ACC112 (cell line): ENCODE results near the gene MRPS2.

Experiments used
- H2AFZ ChIP-seq: fragments of 200-600 bp; sonication (generic); one replicate; pipeline ENCODE4 v1.6.0; 2017; ENCODE audit warnings: antibody characterized with exemption, low read length; ENCODE audit not compliant: unreplicated experiment
- H3K27ac ChIP-seq: fragments of 200-600 bp; sonication (generic); 2 replicates; pipeline ENCODE4 v1.5.1; 2014; ENCODE audit warnings: low read depth, mild to moderate bottlenecking, antibody characterized with exemption, low read length, moderate library complexity
- H3K27me3 ChIP-seq: fragments of 200-600 bp; sonication (generic); 2 replicates; pipeline ENCODE4 v1.6.1; 2014; ENCODE audit warnings: mild to moderate bottlenecking, antibody characterized with exemption, low read length, moderate library complexity, mixed read lengths; ENCODE audit not compliant: insufficient read depth
- H3K36me3 ChIP-seq: fragments of 200-600 bp; sonication (generic); 2 replicates; pipeline ENCODE4 v1.6.1; 2016; ENCODE audit warnings: mild to moderate bottlenecking, antibody characterized with exemption, low read length, moderate library complexity, mixed read lengths; ENCODE audit not compliant: insufficient read depth
- H3K4me1 ChIP-seq: fragments of 200-600 bp; sonication (generic); one replicate; pipeline ENCODE4 v1.6.1; 2016; ENCODE audit warnings: low read length, mixed read lengths; ENCODE audit not compliant: insufficient read depth, unreplicated experiment, control insufficient read depth
- H3K4me3 ChIP-seq: fragments of 200-600 bp; sonication (generic); 2 replicates; pipeline ENCODE4 v1.5.1; 2014; ENCODE audit warnings: mild to moderate bottlenecking, low read depth, low read length
- H3K79me2 ChIP-seq: fragments of 200-600 bp; sonication (generic); one replicate; pipeline ENCODE4 v1.6.0; 2016; ENCODE audit warnings: low read length; ENCODE audit not compliant: control insufficient read depth, unreplicated experiment, insufficient read depth

MRPS2 gene

DNA sequence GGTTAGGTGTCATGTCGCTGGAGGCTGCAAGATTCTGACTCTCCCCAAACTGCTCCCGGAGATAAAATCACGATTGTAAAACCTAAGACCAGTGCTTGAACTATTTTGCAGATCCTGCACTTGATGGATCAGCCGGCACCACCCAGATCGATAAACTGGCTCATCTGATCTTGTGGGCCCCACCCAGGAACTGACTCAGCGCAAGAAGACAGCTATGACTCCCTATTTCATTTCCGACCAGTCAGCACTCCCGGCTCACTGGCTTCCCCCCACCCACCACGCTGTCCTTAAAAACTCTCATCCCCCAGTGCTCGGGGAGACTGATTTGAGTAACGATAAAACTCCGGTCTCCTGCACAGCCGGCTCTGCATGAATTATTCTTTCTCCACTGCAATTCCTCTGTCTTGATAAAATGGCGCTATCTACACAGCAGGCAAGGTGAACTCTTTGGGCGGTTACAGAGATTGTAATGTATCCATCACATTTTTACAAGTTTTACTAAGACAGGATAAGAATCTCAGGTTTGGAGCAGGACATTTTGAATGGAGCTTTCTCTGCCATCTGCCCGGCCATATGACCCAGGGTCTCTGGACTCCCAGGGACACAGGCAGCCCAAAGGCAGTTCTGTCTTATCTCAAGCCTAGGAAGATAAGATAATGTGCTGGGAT lies 31.5 kb upstream of the MRPS2 start:
- H3K4me1 ChIP-seq = peaks cover 11% of the 10 kb centered on the region
- peak overlapping the region; percentile 40; the same call in 1 of the 2 replicates for H3K4me3 ChIP-seq
- H3K36me3 ChIP-seq = no peaks in the 10 kb centered on the region
- no peaks in the 10 kb centered on the region for H3K27me3 ChIP-seq
- no peak overlapping the region for H2AFZ ChIP-seq
- H3K79me2 ChIP-seq = no peaks in the 10 kb centered on the region
- H3K27ac ChIP-seq = no peak overlapping the region

DNA sequence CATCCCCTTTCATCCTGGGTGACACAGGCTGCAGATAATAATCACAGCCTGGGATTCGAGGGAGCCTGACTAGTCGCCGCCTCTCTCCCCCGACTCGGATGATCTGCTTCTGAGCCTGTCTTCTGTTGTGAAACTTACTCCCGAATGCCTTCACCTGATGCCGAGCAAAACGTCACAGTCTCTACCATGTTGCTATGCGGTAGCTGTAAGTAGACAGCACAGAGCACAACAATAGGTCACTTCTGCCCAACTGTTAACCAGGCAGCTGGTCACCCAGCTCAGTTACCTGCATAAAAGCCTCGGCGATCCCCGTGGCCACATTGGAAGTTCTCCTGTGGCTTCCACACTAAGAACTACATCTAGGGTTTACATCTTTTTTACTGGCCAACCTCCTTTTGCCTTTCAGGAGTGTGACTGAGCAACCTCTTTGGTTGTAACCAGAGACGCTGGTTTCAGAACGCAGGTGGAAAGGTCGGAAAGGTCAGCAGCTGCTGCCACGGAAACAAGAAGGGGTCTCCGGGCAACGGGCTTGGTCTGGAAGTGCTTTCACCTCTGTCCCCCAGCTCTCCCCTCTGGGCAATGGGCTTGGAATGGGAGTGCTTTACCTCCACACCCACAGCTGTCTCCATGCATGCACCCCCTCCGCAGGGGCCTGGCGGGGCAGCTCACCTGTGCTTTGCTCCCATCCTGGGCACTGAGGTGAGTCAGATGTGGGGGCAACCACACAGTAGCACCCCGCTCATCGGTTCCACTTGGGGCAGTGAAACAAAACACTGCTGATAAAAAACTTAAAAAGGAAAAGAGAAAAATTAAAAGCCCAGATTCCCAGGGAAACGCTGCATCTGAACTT lies 28.5 kb upstream of the MRPS2 start:
- H3K4me3 ChIP-seq = no peak overlapping the region
- no peaks in the 10 kb centered on the region for H3K79me2 ChIP-seq
- H3K27ac ChIP-seq = no peak overlapping the region
- no peaks in the 10 kb centered on the region for H3K36me3 ChIP-seq
- no peaks in the 10 kb centered on the region for H3K27me3 ChIP-seq
- H3K4me1 ChIP-seq = peaks cover 11% of the 10 kb centered on the region
- H2AFZ ChIP-seq = no peak overlapping the region

DNA sequence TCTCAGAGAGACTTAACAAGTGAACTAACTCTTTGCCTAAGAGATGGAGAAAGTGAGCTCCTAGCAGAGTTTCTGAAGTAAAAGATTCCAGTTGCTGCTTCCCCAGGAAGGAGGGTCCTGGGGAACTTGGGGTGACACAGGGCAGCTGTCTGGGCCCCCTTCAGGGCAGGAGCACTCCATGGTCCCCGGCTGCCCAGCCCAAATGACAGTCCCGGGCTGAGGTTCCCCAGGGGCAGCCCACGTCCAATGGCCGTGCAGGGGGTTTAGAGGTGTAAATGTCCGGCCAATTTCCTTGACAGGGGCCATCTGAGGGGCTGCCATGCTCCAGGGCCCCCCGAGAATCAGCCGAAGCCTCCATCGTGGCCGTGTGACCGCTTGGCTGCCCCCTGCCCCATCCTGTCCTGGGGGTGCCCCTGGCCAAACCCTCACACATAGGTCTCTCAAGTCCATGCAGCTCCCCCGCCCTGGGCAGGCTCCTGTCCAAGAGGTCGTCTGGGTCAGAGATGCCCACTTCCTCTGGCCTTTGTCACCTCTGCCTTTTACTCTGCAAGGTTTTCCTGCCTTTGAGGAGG lies 26.4 kb upstream of the MRPS2 start:
- Histone ChIP-seq H3K27me3 (no peaks in the 10 kb centered on the region), H3K36me3 (no peaks in the 10 kb centered on the region), H3K79me2 (peaks cover 3% of the 10 kb centered on the region)

DNA sequence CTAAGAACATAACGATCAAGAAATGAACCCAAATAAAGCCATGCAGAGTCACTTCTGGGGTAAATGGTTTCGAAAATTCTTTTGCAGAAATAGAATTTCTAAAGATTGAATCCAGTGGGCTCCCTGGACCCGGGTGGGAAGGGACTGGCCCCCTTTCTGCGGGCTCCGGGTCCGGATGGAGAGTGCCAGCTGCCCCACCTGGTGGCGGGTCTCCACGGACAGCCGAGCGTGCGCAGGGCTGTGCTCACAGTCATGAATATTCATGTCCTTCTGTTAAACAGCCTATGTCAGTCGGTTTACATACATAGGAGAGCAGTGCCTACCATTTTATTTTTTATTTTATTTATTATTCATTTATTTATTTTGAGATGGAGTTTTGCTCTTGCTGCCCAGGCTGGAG lies 25.6 kb upstream of the MRPS2 start:
- Histone ChIP-seq H3K36me3 (no peaks in the 10 kb centered on the region), H3K4me3 (no peak overlapping the region), H3K27ac (no peak overlapping the region), H3K27me3 (no peaks in the 10 kb centered on the region), H2AFZ (no peak overlapping the region), H3K79me2 (peaks cover 3% of the 10 kb centered on the region), H3K4me1 (no peaks in the 10 kb centered on the region)

More for the DNA sequence above, 26.4 kb upstream of the MRPS2 start:
- H3K4me3 ChIP-seq = no peak overlapping the region
- peaks cover 5% of the 10 kb centered on the region for H3K4me1 ChIP-seq
- H3K27ac ChIP-seq = no peak overlapping the region
- H2AFZ ChIP-seq = no peak overlapping the region

DNA sequence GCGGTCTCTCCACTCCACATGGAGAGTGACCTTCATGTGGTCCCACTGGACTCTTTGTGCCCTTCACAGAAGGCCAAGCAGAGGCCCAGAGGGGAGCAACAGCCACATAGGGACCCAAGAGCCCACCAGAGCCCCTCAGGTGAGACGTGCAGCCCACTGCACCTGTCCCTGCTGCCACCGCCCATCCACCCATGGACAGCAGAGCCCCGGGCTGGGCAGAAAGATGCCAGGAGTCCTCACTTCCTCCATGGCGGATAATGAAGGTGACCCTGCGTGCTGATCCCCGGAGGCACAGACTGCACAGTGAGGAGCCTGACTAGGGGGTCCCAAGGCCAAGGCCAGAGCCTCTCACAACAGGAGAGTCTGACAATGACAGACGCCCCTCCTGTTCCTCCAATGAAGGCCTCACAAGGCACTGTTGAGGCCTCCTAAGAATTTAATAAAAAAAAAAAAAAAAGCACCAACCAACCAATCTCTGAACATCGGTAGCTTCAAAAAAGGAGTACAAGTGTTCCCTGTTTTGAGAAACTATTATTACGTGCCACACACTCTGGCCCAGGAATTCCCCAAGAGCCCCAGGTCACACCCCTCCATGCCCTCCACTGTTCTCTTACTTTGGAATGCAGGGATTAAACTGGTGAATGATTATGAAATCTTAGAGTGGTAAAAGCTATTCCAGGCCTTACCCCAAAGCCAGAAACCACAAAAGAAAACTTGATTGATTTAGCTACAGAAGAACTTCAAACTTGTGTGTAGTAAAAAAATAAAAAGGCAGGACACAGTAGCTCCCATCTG lies 23.7 kb upstream of the MRPS2 start:
- Histone ChIP-seq H3K36me3 (no peaks in the 10 kb centered on the region), H3K79me2 (peaks cover 3% of the 10 kb centered on the region), H2AFZ (no peak overlapping the region), H3K27ac (no peak overlapping the region), H3K4me3 (no peak overlapping the region), H3K4me1 (peaks cover 4% of the 10 kb centered on the region), H3K27me3 (no peaks in the 10 kb centered on the region)

DNA sequence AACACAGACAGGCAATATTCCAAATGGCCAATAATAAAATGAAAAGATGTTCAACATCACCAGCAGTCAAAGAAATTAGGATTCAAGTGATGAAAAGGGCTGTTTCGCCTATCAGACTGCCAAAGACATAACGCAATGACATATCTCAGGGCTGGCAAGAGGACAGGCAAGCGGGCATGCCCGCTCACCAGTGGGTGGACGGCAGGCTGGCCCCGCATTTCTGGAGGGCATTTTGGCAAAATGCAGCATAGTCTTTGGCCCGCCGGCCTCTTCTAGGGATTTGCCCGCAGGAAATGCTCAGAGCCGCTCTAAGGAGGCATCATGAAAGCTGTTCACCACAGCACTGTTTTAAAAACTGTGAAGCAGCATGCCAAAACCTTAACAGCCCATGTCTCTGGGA lies 22.3 kb upstream of the MRPS2 start:
- H3K36me3 ChIP-seq = no peaks in the 10 kb centered on the region
- peaks cover 3% of the 10 kb centered on the region for H3K79me2 ChIP-seq
- H3K4me1 ChIP-seq = peaks cover 4% of the 10 kb centered on the region
- H2AFZ ChIP-seq = no peak overlapping the region
- H3K27ac ChIP-seq = no peak overlapping the region
- no peaks in the 10 kb centered on the region for H3K27me3 ChIP-seq
- no peak overlapping the region; the same call in 1 of the 2 replicates for H3K4me3 ChIP-seq

DNA sequence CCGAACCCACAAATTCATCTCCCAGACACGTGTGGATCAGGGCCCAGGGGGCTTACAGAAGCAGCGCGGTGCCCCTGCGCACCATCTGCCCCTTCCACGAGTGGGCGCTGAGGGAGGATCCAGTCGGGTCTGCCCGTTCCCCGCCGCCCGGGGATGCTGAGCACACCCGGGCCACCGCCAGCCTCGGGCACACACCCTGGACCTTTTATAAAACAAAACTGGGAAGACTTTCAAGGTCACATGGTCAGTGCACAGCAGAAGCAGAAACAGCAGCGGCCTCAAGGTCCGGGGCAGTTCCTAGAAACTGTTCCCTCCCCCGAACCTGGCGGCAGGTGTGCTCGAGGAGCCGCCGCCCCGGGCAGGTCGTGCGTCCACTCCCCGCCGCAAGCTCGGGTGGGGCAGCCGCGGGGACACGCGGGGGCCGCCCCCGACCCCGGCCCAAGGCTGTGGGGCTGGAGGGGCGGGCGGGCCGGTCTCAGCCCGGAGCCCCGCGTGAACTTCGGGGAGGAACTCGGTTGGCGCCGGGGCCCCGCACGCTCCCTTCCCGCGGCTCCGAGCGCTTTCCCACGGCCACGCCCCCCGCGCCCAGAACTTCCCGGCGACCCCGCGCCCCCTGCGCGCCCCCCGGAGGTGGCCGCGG lies 21.5 kb upstream of the MRPS2 start:
- peaks cover 3% of the 10 kb centered on the region for H3K79me2 ChIP-seq
- peak overlapping the region; percentile 10 for H2AFZ ChIP-seq
- no peaks in the 10 kb centered on the region for H3K27me3 ChIP-seq
- H3K4me3 ChIP-seq = peak overlapping the region; percentile 70
- peaks cover 4% of the 10 kb centered on the region for H3K4me1 ChIP-seq
- H3K27ac ChIP-seq = no peak overlapping the region
- H3K36me3 ChIP-seq = no peaks in the 10 kb centered on the region

DNA sequence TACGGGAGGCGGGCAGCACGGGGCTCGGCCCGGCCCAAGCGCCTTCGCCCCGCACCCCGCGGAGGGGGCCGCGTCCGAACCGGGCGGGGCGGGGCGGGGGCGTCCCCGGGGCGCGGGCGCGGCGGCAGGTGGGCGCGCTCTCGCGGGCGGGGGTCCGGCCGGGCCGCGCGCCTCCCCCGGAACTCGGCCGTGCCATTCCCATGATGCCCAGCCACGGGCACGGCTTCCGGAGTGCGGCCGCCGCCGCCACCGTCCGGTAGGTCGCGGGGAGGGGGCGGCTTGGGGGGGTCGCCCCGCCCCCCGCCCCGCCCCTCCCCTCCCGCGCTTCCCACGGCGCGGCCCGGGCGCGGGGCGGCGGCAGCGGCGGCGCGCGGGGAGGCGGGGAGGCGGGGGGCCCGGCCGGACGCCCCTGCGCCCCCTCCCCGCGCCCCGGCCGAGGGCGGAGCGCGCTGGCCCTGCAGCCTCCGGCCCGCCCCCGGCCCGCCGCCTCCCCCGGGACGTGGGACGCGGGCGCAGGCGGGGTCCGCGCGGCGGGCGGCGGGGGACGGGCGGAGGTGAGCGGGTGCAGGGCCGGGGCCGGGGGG lies 20.9 kb upstream of the MRPS2 start, which contains the start of gene PPP1R26:
Gene PPP1R26 (plus strand): TSS at position 314 of the 584 bp plus-strand sequence. CDS start 4,729 bp downstream, outside the sequence.
- H3K36me3 ChIP-seq = no peaks in the 10 kb centered on the region
- H2AFZ ChIP-seq = peak within 1 kb of the TSS; percentile 77
- H3K79me2 ChIP-seq = peaks cover 3% of the 10 kb centered on the region
- H3K4me3 ChIP-seq = peak within 1 kb of the TSS; percentile 81
- no peaks in the 10 kb centered on the region for H3K27me3 ChIP-seq
- H3K4me1 ChIP-seq = peaks cover 4% of the 10 kb centered on the region
- H3K27ac ChIP-seq = no peak within 1 kb of the TSS

DNA sequence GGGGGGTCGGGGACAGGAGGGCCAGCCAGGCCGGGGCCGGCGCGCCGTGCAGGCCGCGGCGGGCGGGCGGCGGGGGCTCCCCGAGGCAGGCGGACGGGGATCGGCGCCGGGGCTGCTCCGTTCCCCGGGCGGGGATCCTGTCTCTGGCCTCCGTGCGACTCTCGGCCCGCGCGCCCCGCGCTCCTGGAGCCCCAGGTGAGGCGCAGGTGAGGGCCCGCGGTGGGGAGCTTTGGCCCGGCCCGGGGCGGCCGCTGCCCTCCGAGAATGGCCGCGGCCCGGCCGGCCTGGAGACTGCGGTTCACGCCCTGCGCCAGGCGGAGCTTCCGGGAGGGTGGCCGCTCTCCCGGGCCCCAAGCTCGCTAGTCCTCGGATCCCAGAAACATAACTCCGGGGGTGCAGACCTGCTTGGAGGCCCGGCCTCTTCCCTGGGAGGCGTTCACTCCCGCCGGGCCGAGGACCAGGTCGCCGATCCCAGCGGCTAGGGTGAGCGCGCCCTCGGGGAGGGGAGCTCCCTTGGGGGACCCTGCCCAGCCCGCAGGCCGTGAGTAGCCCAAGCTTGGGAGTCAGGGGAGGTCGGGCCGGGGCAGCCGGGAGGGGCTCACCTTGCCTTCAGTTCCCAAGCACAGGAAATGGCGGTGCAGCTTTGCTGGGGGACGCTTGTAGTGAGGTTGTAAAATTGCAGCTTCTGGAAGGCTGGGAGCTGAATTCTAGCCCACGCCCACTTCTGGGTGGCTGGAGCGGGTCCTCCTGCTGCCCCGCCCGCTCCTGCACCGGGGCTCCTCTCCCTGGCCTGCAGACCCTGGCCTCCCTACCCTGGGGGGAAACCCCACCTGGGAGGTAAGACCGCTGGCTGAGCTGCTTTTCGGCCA lies 20.2 kb upstream of the MRPS2 start:
- H3K79me2 ChIP-seq = peaks cover 3% of the 10 kb centered on the region
- no peaks in the 10 kb centered on the region for H3K36me3 ChIP-seq
- peak overlapping the region; percentile 77 for H2AFZ ChIP-seq
- H3K4me3 ChIP-seq = peak overlapping the region; percentile 81
- peaks cover 4% of the 10 kb centered on the region for H3K4me1 ChIP-seq
- H3K27ac ChIP-seq = no peak overlapping the region
- no peaks in the 10 kb centered on the region for H3K27me3 ChIP-seq
